Right lobe of liver (tissue), 6 donors: ENCODE results near the gene NDUFA5. TPM values are rescaled to one million over a fixed set of nuclear protein-coding genes. Genes with fewer than 3 reads are reported as not detected.

Source experiments
- ATAC-seq, 4 donors: fragments of 200-7000 bp; cut with Tn5 transposase; one replicate each; pipeline ENCODE4 v1.9.1; 2020; ENCODE audit warnings: mild to moderate bottlenecking in 4 of 4, moderate library complexity in 4 of 4
- DNase-seq, 3 donors: peaks; one replicate each; pipeline ENCODE4 v3.0.0-alpha.2; 2020
- H3K27ac ChIP-seq, 3 donors: fragments of 200-600 bp; one replicate each; pipeline ENCODE4 v1.8.0; 2022
- H3K27me3 ChIP-seq, 2 donors: fragments of 200-600 bp; one replicate each; pipeline ENCODE4 v1.8.0; 2022
- H3K36me3 ChIP-seq, 4 donors: fragments of 200-600 bp; sonication (generic) in 1 of 4; one replicate each; pipeline versions ENCODE4 v1.5.1 to v1.8.0; 2017 to 2022; ENCODE audit warnings: control low read depth in 1 of 4
- H3K4me1 ChIP-seq, 4 donors: fragments of 200-600 bp; sonication (generic) in 1 of 4; one replicate each; pipeline versions ENCODE4 v1.5.1 to v1.8.0; 2017 to 2022; ENCODE audit warnings: control low read depth in 1 of 4
- H3K4me3 ChIP-seq, 3 donors: fragments of 200-600 bp; one replicate each; pipeline ENCODE4 v1.8.0; 2022
- H3K9me3 ChIP-seq, 4 donors: fragments of 200-600 bp; sonication (generic) in 1 of 4; one replicate each; pipeline versions ENCODE4 v1.5.1 to v1.8.0; 2017 to 2022; ENCODE audit warnings: control low read depth in 1 of 4
- CTCF ChIP-seq, 4 donors: fragments of 200-600 bp in 3 of 4; fragments of 450-650 bp in 1 of 4; IDR thresholded peaks; one replicate each; pipeline versions ENCODE4 v1.5.1 to v1.8.0; 2016 to 2022; ENCODE audit warnings: antibody characterized with exemption in 4 of 4, mild to moderate bottlenecking in 2 of 4
- POLR2A ChIP-seq: fragments of 450-650 bp; IDR thresholded peaks from one replicate; pipeline ENCODE4 v1.6.1; 2017; ENCODE audit warnings: antibody characterized with exemption, mild to moderate bottlenecking
- WGBS: methylation state at CpG from one replicate; pipeline ENCODE4 v1.1.6; 2018; ENCODE audit warnings: low coverage, low lambda C conversion rate; ENCODE audit not compliant: insufficient coverage; ENCODE audit errors: missing lambda C conversion rate; 5-methylcytosine and 5-hydroxymethylcytosine counted together
- intact Hi-C, 2 donors: fragments of 100-400 bp; cut with DNase I; formaldehyde crosslinking; loops; one replicate each; pipeline versions ENCODE4 v1.11.2 to v1.14.1; 2022
- total RNA-seq, 6 experiments: library from RNA; depleted of rRNA in 2 of 6; stranded (reverse); fragments of >200 nt in 2 of 6; fragmentation: NEBNext Ultra II Directional in 3 of 6; extraction: Animal tissue kit (Norgen Biotek cat#: 25700) in 3 of 6; gene quantifications; one replicate each; pipeline versions ENCODE4 v1.1.0 to v1.2.4, GENCODE V29; 2016 to 2023
- donor health status: DM: no; HTN: yes; CAD: no.
- donor health status: DM: no; HTN: no; CAD: no.
- donor health status: DM: no; HTN: no; CAD: no.
- donor health status: DM: no; HTN: yes; CAD: no.
- donor health status: DM: no; HTN: yes; CAD: no.

Gene NDUFA5
- total RNA-seq, 6 experiments from 2014 or later, result 23.4 to 50.4 (median 44.0) TPM

DNA sequence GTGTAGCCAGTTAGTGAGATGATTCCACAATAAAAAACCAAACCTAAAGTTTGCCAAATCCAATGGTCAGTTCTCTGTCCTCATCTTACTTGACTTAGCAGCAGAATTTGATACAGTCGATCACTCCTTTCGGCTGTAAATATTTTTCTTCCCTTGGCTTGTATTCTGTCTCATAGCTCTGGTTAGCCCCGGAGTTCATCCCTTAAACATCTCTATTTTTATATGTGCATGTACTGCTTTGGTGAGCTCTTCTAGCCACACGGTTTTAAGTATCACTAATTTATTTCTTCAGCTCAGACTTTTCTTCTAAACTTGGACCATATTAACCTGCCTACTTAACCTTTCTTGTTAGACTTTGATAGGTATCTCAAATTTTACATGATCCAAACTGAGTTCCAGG lies 26.2 kb upstream of the NDUFA5 start:
- Histone ChIP-seq H3K4me3 (no peak overlapping the region), H3K4me1 (no peaks in the 10 kb centered on the region), H3K27me3 (no peaks in the 10 kb centered on the region), H3K36me3 (no peaks in the 10 kb centered on the region), H3K27ac (no peak overlapping the region), H3K9me3 (no peaks in the 10 kb centered on the region)
- WGBS, result 81% methylated on average over 4 of the region's 4 CpGs
- intact Hi-C loops, result no loop called here
- no peak for TF ChIP-seq CTCF (IDR thresholded peaks at IDR 0.05)
- TF ChIP-seq POLR2A, result no peak
- DNase-seq (no peak), ATAC-seq (no peak)

- WGBS, result 18% methylated on average over 2 of the region's 2 CpGs
- Histone ChIP-seq H3K4me1 (no peaks in the 10 kb centered on the region), H3K27ac (no peak overlapping the region), H3K9me3 (no peaks in the 10 kb centered on the region), H3K27me3 (no peaks in the 10 kb centered on the region), H3K36me3 (no peaks in the 10 kb centered on the region), H3K4me3 (no peak overlapping the region)
- TF ChIP-seq POLR2A, result no peak
- TF ChIP-seq CTCF (IDR thresholded peaks at IDR 0.05), result no peak
- DNase-seq (no peak), ATAC-seq (peak in 1 of 4 donors; percentile 44)
- intact Hi-C loops, result no loop called here
Observed at GRCh38 chr7:123581162-123581459, 23.5 kb upstream of the NDUFA5 start.

GRCh38 chr7:123580406-123581161 lies 23.0 kb upstream of the NDUFA5 start:
- Histone ChIP-seq H3K4me3 (no peak overlapping the region), H3K36me3 (no peaks in the 10 kb centered on the region), H3K27ac (no peak overlapping the region), H3K27me3 (no peaks in the 10 kb centered on the region), H3K9me3 (no peaks in the 10 kb centered on the region), H3K4me1 (no peaks in the 10 kb centered on the region)
- ATAC-seq (peak; percentile 89 to 98 (median 92)), DNase-seq (no peak)
- intact Hi-C loops, result no loop called here
- TF ChIP-seq CTCF (IDR thresholded peaks at IDR 0.05), result peak; percentile 73 to 84 (median 80)
- TF ChIP-seq POLR2A, result no peak
- 19% methylated on average over 8 of the region's 8 CpGs for WGBS

- H3K27me3 ChIP-seq, result no peaks in the 10 kb centered on the region
- no peaks in the 10 kb centered on the region for H3K4me1 ChIP-seq
- H3K36me3 ChIP-seq, result no peaks in the 10 kb centered on the region
- no peaks in the 10 kb centered on the region for H3K9me3 ChIP-seq
- H3K27ac ChIP-seq, result no peak overlapping the region
- no peak for ATAC-seq
- no peak overlapping the region for H3K4me3 ChIP-seq
- no peak for DNase-seq
- intact Hi-C loops, result no loop called here
- no peak for TF ChIP-seq CTCF (IDR thresholded peaks at IDR 0.05)
- no peak for TF ChIP-seq POLR2A
Observed at GRCh38 chr7:123579416-123579815, 21.8 kb upstream of the NDUFA5 start.
